Thyroid gland (tissue), 4 donors: ENCODE results near the gene L1CAM. TPM values are rescaled to one million over a fixed set of nuclear protein-coding genes. Genes with fewer than 3 reads are reported as not detected.

Source experiments
- DNase-seq, 2 donors: peaks; one replicate each; pipeline ENCODE4 v3.0.0-alpha.2; 2019
- H3K27ac ChIP-seq, 3 donors: fragments of 200-600 bp; sonication (generic); 1 replicate in 2 of 3; 2 replicates in 1 of 3; pipeline ENCODE4 v1.5.1; 2016 to 2019; ENCODE audit warnings: mild to moderate bottlenecking in 1 of 3, moderate library complexity in 1 of 3
- H3K27me3 ChIP-seq: fragments of 200-600 bp; sonication (generic); one replicate; pipeline ENCODE4 v1.5.1; 2019
- H3K36me3 ChIP-seq, 2 donors: fragments of 200-600 bp; sonication (generic); one replicate each; pipeline ENCODE4 v1.5.1; 2016 to 2019
- H3K4me1 ChIP-seq, 2 donors: fragments of 200-600 bp; sonication (generic); one replicate each; pipeline ENCODE4 v1.5.1; 2017 to 2019
- H3K4me3 ChIP-seq, 3 donors: fragments of 200-600 bp; sonication (generic); replicated peaks in 1 of 3; 1 replicate in 2 of 3; 2 replicates in 1 of 3; pipeline ENCODE4 v1.5.1; 2016; ENCODE audit warnings: mild to moderate bottlenecking in 1 of 3
- H3K9me3 ChIP-seq: fragments of 200-600 bp; sonication (generic); one replicate; pipeline ENCODE4 v1.5.1; 2017
- CTCF ChIP-seq, 6 experiments: fragments of 200-600 bp in 3 of 6; fragments of 450-650 bp in 3 of 6; sonication (generic) in 3 of 6; IDR thresholded peaks; one replicate each; pipeline ENCODE4 v1.5.1; 2016 to 2019; ENCODE audit warnings: antibody characterized with exemption in 6 of 6, mild to moderate bottlenecking in 2 of 6, inconsistent platforms in 1 of 6, moderate library complexity in 1 of 6
- POLR2A ChIP-seq, 2 donors: fragments of 450-650 bp; IDR thresholded peaks; one replicate each; pipeline ENCODE4 v1.6.1; 2017; ENCODE audit warnings: antibody characterized with exemption in 2 of 2, mild to moderate bottlenecking in 2 of 2, moderate library complexity in 1 of 2
- WGBS, 2 donors: methylation state at CpG; one replicate each; pipeline ENCODE4 v1.1.5; 2017; 5-methylcytosine and 5-hydroxymethylcytosine counted together
- intact Hi-C: fragments of 100-400 bp; cut with DNase I; formaldehyde crosslinking; loops from one replicate; pipeline ENCODE4 v1.15.1; 2023
- total RNA-seq, 4 donors: library from RNA; depleted of rRNA; stranded (reverse); fragments of >200 nt; gene quantifications; one replicate each; pipeline ENCODE4 v1.2.3, GENCODE V29; 2016

L1CAM gene
- total RNA-seq, 4 donors from 2014 or later: 0.45 to 2.2 (median 0.75) TPM

DNA sequence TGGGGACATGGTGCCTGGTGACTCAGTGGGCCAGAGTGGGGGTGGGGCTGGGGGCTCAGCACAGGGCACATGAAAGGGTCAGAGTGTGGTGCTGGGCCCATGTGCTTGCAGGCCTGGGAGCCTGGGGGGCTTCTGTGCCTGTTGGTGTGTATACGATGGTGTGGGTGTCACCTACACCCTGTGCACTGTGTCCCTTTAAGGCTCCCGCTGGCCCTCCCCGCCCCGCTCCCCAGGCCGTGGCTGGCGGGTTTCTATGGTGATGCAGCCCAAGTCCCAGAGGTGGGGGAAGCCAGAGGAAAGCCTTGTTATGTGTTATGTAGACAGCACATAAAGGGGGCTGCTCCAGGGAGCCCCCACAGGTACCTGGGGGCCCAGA is 5.5 kb downstream of the L1CAM start:
- 27% methylated on average over 3 of the region's 6 CpGs; no CpG with 5 or more reads in 1 of the 2 donors for WGBS, 2 donors
- Histone ChIP-seq H3K4me3 (no peak overlapping the region), H3K9me3 (no peaks in the 10 kb centered on the region), H3K27me3 (peaks cover 19% of the 10 kb centered on the region), H3K4me1 (no peaks in the 10 kb centered on the region), H3K27ac (no peak overlapping the region), H3K36me3 (no peaks in the 10 kb centered on the region)
- TF ChIP-seq CTCF (IDR thresholded peaks at IDR 0.05): no peak
- no peak for TF ChIP-seq POLR2A (IDR thresholded peaks at IDR 0.05)
- no peak for DNase-seq
- intact Hi-C loops: no loop called here

- H3K27ac ChIP-seq: no peak overlapping the region
- H3K4me3 ChIP-seq: no peak overlapping the region
- WGBS, 2 donors: 39 to 60% methylated on average over 2 to 6 of the region's 12 CpGs
- no peaks in the 10 kb centered on the region for H3K4me1 ChIP-seq
- TF ChIP-seq CTCF (IDR thresholded peaks at IDR 0.05) (no peak), POLR2A (IDR thresholded peaks at IDR 0.05) (no peak)
- H3K36me3 ChIP-seq: no peaks in the 10 kb centered on the region
- intact Hi-C loops: loop anchor here (10.0 kb wide), 1 partner anchor 55 kb away; the partner anchor contains the start of gene NAA10
- DNase-seq: no peak
- H3K9me3 ChIP-seq: no peaks in the 10 kb centered on the region
- H3K27me3 ChIP-seq: peaks cover 14% of the 10 kb centered on the region
Measured at GRCh38 chrX:153879741-153880439, 6.1 kb downstream of the L1CAM start.

DNA sequence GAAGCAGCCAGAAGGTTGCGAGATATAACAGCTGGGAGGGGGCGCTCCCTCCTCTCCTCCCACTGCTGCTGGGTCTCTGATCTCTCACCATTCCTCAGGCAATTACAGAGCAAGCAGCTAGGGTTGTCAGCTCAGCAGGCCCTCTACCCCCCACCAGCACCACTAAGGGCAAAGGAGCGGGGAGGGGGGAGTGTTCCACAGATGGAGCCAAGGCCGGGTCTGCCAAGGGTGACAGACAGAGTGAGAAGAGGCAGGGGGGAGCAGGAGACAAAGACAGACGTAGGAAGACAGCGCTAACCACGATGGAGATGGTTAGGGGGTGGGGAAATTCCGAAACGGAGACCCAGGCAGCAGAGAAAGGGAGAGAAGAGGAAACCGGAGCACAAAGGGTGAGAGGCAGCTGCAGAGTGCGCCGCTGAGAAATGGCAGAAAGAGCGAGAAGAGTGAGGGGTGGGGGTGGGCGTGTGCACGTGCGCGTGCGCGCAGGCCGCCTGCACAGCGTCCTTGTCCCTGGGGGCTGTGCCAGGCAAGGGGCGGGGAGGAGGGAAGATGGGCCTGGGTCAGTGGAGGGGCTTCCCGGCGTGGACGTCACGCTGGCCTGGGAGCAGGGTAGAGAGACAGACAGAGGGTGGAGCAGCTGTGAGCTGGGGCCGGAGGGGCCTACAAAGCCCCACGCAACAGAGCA is 6.9 kb downstream of the L1CAM start:
- H3K4me3 ChIP-seq: no peak overlapping the region
- no peaks in the 10 kb centered on the region for H3K4me1 ChIP-seq
- intact Hi-C loops: loop anchor here (10.0 kb wide), 1 partner anchor 56 kb away; the partner anchor contains the start of gene NAA10
- 5 to 9% methylated on average over 17 of the region's 28 CpGs for WGBS, 2 donors
- TF ChIP-seq CTCF (IDR thresholded peaks at IDR 0.05) (no peak), POLR2A (IDR thresholded peaks at IDR 0.05) (no peak)
- H3K9me3 ChIP-seq: no peaks in the 10 kb centered on the region
- no peak for DNase-seq
- no peaks in the 10 kb centered on the region for H3K36me3 ChIP-seq
- peaks cover 6% of the 10 kb centered on the region for H3K27me3 ChIP-seq
- H3K27ac ChIP-seq: no peak overlapping the region

DNA sequence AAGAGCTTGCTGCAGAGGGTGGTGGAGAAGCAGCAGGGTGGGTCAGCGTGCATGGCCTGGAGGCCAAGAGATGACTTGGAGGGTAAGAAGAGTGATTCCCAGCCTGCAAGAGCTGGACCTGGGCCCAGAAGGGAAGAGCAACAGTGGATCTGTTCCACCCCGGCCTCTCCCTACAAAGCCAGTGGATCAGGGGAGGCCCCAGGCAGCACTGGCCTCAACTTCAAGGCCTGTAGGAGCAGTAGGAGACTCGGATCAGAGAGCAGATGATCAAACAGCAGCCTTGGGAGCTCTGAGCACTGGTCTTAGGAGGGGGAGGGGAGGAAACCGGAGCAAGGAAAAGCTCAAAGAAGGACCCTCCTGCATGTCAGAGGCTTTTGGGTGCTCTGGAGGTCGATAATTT is 7.6 kb downstream of the L1CAM start:
- intact Hi-C loops: loop anchor here (10.0 kb wide), 1 partner anchor 56 kb away; the partner anchor contains the start of gene NAA10

More for the DNA sequence above, 7.6 kb downstream of the L1CAM start:
- no peaks in the 10 kb centered on the region for H3K36me3 ChIP-seq
- no peaks in the 10 kb centered on the region for H3K4me1 ChIP-seq
- no peak for DNase-seq
- WGBS, 2 donors: 26 to 47% methylated on average over 5 of the region's 5 CpGs
- H3K27ac ChIP-seq: no peak overlapping the region
- no peaks in the 10 kb centered on the region for H3K9me3 ChIP-seq
- no peak overlapping the region for H3K4me3 ChIP-seq
- H3K27me3 ChIP-seq: peaks cover 5% of the 10 kb centered on the region
- TF ChIP-seq CTCF (IDR thresholded peaks at IDR 0.05) (no peak), POLR2A (IDR thresholded peaks at IDR 0.05) (no peak)
